ENCODE results near the gene S100A7A.
"Not testable (repeated sequence)": the region's sequence is repeated elsewhere in the genome, so short reads cannot be mapped to it uniquely, and the experiment has no call there.

Gene S100A7A

DNA sequence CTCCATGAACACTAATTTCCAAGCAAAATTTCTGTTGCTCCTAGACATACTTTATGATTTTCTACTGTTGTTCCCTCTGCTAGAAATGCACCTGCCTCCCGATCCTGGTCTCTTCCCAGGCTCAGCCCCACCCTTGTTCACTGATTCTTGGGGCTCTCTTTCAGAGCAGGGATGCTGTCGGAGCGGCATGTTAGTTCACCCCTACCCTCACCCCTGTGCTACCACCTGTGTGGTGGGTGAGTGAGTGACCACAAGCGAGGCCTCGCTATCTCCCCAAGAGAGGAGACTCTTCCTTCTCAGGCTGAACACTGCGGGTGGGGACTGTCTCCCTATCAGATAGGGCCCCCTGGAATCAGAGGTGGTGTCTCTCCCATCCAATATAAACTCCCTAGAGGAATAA, 20.5 kb upstream of the S100A7A start:
- no peak for DNase-seq

DNA sequence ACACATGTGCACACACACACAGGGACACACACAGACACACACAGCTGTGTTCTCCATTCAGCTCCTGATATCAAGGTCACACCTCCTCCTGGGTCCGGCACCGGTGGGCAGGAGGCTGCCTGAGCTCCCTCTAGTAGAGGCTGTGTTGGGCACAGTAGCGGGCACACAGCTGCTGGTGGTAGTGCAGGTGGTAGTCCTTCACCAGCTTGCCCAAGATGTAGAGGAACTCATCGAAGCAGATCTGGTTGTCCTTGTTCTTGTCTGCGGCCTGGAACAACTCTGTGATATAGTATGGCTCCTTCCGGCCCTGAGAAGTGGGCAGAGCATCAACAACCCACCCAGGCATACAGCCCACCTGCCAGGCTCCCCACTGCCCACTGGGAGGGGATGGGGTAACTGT, 19.9 kb upstream of the S100A7A start:
- DNase-seq, result no peak

DNA sequence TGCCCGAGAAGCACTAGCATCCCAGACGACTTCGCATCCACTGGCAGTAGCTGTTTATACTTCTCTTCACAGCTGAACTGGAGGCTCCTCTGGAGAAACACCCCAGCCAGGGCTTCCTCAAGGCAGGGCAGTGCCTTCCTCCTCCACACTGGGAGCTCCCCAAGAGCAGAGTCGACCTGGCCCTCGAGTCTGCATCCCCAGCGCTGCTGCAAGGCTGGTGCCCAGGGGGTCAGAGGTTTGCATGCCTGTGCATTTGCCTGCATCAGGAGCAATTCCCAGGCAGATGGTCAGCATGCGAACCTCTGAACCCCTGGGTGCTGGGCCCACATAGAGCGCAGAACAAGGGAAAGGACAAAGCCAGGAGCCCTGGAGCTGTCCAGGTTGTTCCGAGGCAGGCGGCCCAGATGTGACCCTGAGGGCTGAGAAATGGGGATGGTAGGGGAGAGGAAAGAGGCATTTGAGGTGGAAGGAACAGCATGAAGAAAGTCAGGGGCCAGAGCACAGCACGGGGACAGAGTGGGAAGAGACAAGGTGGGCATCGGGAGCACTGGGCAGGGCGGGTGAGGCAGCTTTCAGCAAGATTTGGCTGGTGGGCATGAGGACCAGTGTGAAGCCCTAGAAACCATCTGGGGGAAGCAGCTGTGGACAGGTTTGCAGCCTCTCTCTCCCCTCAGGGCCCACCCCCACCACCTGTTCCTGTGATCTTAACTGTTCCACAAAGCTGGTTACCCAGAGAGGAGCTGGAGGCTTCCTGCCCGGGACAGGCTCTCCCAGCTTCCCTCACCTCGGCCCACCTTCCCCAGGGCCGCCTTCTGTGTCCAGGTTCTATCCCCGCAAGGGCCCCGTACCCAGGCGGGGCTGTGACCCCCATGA, 19.0 kb upstream of the S100A7A start:
- DNase-seq, result no peak

DNA sequence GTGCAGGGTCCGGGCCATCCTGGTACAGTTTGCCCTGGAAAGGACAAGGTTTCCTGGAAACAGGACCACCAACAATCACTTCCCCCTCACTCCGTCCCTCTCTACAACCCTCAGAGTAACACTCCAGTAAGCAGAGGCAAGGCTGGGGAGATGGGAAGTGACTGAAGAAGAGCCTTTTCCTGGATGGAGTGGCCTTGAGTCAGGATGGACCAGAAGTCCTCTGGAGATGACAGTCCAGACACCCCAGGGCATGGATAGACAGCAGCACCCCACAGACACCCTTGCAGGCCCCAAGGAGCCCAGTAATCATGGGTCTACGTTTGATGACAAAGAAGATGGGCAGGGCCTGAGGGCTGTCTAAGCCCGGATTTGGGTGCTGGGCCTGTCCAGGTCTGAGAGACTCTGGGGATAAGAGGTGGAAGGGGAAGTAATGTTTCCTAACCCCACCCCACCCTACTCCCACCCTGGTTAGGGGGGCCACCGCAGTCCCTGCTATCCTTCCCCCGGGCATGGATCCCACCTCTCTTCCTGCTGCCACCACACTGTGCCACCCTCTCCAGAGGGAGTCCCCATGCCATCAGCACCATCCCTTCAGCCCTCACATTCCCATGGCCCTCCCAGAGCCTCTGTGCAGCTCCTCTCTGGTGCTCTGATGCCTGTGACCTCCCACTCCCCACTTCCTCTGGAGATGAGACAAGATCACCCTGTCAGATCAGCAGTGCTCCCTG, 18.2 kb upstream of the S100A7A start:
- no peak for DNase-seq

DNA sequence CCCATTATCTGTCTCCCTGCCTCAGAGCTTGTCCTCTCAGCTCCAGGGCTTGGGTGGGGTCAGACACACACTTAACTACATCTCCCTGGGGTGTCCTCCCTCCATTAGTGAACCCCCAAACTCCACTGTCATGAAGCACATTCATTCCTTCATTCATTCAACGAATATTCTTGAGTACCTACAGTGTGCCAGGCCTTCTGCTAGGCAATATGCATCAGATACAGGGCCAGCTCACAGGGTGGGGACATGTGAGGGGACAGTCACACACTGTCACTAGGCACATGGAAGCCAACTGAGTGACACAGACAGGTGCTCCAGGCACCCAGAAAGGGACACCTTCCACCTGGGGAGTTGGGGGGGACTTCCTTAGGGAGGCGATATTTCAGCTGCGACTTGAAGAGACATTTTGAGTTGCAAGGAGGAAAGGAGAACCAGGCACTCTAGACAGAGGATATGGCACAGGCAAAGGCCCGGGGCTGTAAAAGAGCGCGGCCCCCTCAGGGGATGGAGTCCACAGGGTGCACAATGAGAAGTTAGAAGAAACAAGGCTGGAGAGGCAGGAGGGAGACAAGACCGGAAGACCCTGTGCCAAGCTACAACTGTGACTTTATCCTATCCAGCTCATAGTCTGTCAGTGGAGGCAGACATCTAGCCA, 16.8 kb upstream of the S100A7A start:
- no peak for DNase-seq

DNA sequence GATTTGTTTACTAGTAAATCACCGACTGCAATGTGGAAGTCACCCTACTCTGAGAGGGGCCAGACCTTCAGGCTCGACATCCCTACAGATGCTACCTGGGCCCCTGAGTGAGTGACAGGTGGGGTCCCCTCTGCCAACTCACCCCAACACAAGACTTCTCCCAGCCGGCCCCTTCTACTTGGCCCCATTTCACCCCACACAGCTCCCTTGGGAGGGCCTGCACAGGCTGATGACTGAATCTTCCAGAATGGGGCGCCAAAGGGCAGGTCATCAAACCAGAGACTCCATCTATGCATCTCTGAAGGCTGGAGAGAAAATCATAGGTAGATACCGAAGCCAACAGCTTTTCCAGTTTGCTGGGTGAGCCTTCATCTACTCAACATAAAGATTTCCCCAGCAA, 16.1 kb upstream of the S100A7A start:
- DNase-seq, result peak; percentile 24

DNA sequence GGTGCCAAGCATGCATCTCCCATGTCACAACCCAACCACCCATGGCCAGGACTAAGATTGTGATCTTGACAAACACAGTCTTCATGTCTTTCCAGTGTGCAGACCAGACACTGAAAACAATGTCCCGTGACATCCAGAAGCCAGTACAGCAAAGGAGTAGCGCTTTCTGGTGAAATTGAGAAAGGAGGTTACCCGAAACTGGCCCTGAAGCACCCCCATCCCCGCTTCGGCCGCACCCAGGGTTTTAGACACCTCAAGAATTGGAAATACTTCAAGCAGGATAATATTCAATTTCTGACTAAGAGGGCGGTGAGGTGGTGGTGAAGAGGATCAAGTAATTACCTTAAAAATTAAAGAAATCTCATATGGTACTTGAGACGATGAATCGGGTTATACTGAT, 14.9 kb upstream of the S100A7A start:
- DNase-seq, result no peak

DNA sequence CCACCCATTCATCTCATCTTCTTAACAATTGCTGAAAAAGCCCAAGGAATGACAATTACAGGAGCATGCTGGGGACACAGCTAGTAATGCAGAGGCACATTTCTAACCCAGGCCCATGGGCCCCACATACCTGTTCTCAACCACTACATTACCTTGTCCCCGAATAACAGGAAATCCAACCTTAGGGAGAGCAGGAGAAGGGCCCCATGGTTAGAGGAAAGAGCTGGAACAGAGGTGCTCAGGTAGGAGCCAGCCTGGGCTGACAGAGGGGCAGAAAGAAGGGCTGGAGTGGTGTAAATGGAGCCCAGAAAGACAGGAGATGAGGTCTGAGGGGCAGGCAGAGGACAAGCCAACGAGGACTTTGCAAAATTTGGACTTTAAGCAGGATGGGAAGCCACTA, 14.1 kb upstream of the S100A7A start:
- DNase-seq, result no peak

DNA sequence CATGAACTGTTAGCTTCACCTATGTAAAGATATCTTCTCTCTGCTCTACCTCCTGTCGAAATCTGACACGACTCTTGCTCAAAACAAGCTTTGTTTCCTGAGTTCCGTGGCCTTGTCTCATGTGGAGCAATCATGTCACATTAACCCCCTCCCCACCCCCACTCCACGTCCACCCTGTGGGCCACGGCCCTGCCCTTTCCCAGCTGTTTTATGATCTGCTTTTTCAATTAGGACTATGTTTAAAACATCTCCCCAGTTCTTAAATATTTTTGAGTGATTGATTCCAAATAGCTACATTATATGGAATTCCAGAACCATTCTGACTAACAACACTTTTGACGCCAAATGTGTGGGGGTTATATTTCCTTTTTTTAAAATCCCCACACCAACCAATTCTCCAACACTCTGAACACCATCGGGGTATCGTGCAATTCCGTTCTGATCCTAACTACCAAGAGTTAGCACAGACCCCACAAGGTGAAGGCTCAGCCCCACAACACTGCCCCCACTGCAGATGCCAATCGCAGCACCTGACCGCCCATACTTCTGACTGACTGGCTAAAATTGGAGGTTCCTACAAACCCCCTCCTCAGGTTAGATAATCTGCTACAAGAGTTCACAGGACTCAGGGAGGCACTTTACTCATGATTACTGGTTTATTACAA, 12.8 kb upstream of the S100A7A start:
- no peak for DNase-seq

DNA sequence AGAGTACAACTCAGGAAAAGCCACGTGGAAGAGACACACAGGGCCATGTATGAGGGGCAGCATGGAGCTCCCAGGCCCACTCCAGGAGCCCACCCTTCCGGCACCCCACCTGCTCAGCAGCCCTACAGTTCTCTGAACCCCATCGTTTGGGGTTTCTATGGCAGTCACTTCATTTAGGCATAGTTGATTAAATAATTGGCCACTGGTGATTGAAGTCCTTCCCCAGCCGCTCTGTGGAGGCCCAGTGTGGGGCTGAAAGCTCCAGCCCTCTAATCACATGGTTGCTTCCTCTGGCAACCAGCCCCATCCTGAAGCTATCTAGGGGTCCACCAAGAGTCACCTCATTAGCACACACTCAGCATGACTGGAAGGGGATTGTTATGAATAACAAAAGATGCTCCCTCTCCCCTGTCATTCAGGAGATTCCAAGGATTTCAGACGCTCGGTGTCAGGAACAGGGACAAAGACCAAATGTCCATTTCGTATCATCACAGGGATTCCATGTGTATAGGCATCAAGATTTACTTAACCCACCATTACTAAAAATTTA, 12.2 kb upstream of the S100A7A start:
- no peak for DNase-seq

DNA sequence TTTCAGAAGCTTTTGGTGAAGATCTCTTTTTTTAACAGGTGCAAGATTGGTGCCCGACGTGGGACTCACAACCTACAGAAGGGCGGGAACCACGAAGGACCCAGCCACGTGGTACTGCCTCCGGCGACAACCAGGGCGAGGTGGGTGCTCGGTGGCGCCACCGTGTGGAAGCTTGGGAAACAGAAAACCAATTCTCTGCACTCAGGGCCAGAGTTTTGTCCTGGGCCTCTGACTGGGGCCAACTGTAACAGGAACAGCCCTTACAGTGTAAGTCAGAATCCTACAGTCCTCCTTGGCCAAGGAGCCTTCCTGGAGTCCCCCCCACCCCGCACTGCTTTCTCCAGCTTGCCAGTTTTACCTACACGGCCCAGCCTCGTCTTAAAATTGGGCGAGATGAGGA, 11.6 kb upstream of the S100A7A start:
- DNase-seq, result no peak

DNA sequence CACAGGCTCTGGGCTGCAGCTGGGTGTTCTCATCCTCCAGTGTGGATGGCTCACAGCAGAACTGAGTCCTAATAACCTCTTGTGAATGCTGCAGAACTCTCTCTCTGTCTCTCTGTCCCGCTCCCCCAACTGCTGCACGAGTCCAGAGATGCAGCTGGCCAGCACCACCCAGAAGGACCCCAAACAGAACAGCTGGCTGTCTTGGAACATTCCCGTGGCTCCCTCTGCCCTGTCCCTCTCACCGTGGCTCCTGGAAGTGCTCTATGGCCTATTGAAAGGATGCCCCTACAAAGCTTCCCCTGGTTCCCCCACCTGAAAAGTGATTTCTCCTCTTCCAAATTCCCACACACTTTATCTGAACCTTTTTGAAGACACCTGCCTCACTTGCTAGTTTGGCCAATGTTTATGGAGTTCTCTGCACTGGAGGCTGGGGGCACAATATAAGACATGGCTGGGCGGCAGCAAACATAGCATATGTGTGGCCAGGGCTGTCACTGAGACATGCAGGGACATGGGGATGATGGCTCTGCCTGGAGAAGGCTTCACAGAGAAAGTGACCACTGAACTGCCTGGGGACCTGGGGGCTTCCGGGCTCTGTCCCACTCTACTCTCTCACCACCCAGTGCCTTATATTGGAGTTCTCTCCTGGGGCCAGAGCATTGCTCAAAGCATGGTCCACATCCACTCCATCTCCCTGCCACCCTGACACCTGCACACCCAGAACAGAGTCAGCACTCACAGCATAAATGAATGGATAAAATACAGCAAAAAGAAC, 10.3 kb upstream of the S100A7A start:
- DNase-seq, result not testable (repeated sequence)

DNA sequence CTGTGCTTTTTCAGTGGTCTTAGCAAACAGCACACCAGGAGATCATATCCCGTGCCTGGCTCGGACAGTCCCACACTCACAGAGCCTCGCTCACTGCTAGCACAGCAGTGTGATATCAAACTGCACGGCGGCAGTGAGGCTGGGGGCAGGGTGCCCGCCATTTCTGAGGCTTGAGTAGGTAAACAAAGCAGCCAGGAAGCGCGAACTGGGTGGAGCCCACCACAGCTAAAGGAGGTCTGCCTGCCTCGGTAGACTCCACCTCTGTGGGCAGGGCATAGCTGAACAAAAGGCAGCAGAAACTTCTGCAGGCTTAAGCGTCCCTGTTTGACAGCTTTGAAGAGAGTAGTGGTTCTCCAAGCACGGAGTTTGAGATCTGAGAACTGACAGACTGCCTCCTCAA, 9.0 kb upstream of the S100A7A start:
- DNase-seq, result not testable (repeated sequence)

DNA sequence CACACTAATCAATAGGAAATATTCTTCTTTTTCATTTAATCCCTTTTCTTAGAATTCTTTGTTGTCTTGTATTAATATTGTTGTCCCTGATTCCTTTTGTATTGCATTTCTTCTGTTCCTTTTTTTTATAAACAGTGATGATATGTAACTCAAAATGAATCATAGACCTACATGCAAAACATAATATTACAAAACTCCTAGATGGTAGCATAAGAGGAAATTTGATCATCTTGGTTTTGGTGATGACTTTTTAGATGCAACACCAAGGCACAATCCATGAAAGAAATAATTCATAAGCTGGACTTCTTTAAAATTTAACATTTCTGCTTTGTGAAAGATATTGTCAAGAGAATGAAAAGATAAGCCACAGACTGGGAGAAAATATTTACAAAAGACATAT, 2.4 kb upstream of the S100A7A start:
- not testable (repeated sequence) for DNase-seq

DNA sequence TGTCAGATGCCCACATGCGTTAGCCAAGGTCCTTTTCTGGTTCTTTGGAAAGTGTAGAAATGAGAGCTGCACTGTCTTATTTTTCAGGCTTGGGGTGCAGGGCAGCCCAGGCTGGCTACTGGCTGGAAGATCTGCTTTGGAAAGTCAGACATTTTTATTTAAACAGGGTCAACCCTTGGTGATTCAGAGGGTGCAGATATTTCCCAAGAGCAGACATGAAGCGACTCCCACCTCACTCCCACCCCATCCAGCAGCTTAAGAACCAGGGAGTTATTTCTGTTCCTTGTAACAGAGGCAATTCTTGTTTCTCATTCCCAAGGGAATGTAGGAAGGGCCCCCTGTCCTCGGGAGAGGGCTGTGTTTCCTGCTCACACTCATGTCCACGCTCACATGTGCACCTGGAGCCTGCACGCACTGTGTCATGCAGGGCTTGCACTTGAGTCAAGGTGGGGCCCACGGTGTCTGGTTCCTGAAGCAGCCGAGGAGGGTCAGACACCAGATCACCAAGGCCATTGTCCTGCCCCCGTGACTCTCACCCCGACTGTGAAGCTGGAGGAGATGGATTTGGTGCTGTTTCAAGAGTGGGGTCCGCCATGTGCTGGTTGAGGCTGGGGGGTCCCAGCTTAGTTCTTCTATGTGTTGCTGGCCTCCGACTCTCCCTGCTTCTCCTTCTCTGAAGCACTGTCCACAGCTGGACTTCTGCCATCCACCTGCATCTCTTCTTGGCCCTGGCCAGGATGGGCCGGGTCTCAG, 992 bp downstream of the S100A7A start:
- DNase-seq, result no peak

DNA sequence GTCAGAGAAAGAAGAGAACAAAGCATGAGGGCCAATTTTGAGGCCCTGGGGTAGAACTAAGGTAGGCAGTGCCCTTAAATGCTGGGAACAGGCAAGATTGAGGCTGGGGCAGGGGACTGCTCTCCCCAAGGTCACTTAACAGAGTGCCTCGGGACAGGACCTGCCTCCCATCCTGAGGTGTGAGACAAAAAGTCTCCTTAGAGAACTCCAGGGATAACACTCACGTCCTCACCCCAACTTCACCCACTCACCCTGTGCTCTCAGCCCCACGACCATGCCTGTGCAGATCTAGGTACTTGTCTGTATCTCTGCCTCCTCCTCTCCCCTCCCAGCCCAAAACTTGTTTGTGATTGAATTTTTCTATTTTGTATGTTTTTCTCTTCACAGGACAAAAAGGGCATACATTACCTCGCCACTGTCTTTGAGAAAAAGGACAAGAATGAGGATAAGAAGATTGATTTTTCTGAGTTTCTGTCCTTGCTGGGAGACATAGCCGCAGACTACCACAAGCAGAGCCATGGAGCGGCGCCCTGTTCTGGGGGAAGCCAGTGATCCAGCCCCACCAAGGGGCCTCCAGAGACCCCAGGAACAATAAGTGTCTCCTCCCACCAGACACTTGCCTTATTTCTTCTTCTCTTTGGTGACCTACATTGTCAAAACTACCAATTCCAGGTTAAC, 2.6 kb downstream of the S100A7A start:
- DNase-seq, result not testable (repeated sequence)

DNA sequence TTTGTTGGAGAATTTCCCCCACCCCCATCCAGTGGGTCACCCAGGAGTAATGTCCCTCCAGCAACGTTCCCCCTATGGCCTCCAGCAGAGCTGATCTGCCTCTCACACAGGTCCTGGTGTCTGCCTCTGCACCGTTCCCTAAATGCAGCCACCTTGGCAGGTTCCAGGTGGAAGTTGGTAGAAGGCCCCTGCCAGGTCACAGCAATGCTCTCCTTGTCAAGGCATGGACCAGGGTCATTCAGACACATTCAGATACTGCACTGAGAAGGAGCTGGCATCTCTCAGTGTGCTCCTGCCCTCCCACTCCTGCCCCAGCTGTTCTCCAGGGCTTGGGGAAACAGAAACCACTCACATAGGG, 3.1 kb downstream of the S100A7A start:
- DNase-seq, result not testable (repeated sequence)

DNA sequence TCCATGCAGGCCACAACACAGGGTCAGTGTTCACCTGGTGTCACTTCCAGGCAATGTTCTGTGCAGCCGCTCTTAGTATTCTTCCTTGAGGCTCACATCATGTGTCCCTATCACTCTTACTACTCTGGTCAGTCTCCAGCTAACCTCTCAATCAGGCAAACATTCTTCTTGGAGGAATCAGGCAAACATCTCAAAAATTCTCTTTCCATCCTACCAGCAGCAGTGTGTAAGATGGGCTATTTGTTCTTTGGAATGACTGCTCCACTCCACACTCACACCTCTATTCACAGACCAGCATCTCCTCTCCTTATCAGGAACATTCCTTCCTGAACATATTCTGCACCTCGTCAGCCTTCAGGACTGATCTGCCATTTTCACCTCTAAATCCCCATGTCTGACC, 4.0 kb downstream of the S100A7A start:
- no peak for DNase-seq

DNA sequence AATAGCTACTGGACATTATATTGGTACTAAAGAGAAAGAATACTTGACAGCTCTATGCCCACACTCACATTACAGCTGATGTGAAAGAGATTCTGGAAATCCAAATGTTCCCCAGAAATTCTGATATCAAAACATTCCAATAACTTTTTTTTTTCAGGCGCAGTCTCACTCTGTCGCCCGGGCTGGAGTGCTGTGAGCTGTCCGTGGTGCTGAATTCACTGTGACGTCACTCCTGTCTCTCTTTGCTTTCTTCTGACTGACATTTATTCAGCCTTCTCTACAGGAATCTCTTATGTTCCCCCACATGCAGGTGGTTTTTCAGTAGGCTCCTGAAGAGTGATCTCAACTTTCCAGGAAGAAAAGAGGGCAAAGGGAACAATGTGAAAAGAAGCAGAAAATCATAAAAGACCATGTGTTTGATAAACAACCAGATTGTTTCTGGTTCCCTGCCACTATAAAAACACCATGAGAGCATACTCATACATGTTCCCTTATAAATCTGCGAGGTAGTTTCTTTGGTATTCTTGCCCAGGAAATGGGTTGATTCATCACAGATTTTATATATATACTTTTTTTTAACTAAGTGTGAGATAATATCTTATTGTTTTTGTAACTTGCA, 6.2 kb downstream of the S100A7A start:
- DNase-seq, result no peak

DNA sequence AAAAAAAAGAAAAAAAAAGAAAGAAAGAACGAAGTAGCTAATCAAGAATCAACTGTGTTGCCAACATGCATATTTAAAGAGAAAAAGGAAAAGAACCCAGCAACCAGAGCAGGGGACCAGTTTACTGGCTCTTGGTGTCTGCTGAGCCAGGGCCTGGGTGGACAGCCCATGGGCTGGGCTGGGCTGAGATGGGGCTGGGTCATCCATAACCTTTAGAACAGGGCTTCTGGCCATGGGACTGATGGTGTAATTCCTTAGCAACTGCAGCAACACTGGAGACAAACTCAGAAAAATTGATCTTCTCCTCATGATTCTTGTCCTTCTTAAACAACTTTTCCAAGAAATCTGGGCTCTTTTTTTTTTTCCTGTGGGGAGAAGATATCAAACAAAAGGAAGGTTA, 10.5 kb downstream of the S100A7A start:
- DNase-seq, result no peak
